Measurements from ENCODE around the gene KPNB1.

Gene KPNB1

DNA sequence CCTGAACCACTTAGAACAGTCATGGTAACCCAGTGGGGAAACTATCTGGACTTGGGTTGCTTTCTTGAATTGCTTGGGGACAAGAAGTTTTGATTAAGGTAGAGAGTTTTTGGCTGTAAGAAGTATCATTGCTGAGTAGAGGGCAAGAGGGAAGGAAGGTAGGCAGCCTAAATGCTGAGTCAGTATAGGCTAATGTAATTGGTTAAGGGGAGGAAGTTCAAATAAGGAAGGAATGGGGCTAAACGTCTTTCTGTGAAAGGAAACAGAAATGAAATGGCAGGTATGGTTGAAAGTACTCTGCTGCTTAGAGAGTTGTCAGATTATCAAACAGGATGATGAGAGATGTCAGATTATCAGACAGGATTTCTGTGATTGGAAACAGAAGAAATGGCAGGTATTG is 20.3 kb downstream of the KPNB1 start:
- TF ChIP-seq, protein P1, sequence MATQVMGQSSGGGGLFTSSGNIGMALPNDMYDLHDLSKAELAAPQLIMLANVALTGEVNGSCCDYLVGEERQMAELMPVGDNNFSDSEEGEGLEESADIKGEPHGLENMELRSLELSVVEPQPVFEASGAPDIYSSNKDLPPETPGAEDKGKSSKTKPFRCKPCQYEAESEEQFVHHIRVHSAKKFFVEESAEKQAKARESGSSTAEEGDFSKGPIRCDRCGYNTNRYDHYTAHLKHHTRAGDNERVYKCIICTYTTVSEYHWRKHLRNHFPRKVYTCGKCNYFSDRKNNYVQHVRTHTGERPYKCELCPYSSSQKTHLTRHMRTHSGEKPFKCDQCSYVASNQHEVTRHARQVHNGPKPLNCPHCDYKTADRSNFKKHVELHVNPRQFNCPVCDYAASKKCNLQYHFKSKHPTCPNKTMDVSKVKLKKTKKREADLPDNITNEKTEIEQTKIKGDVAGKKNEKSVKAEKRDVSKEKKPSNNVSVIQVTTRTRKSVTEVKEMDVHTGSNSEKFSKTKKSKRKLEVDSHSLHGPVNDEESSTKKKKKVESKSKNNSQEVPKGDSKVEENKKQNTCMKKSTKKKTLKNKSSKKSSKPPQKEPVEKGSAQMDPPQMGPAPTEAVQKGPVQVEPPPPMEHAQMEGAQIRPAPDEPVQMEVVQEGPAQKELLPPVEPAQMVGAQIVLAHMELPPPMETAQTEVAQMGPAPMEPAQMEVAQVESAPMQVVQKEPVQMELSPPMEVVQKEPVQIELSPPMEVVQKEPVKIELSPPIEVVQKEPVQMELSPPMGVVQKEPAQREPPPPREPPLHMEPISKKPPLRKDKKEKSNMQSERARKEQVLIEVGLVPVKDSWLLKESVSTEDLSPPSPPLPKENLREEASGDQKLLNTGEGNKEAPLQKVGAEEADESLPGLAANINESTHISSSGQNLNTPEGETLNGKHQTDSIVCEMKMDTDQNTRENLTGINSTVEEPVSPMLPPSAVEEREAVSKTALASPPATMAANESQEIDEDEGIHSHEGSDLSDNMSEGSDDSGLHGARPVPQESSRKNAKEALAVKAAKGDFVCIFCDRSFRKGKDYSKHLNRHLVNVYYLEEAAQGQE (IDR thresholded peaks at IDR 0.05; ENCODE audit: insufficient replicate concordance, low read depth), result no peak
- peak; percentile 62; the same call in 1 of the 2 replicates for TF ChIP-seq SPI1 (IDR thresholded peaks at IDR 0.05; ENCODE audit: borderline replicate concordance, low read depth)
- peak in 1 of 2 experiments; percentile 48 for DNase-seq (ENCODE audit: low read depth in 1 of 2, low spot score in 1 of 2)
- Histone ChIP-seq H3K27ac (replicated peaks) (peak overlapping the region; percentile 42), H3K4me3 (replicated peaks; ENCODE audit: insufficient read depth, low read length) (no peak overlapping the region), H3K27me3 (ENCODE audit: insufficient read depth, poor library complexity, severe bottlenecking) (no peaks in the 10 kb centered on the region)

DNA sequence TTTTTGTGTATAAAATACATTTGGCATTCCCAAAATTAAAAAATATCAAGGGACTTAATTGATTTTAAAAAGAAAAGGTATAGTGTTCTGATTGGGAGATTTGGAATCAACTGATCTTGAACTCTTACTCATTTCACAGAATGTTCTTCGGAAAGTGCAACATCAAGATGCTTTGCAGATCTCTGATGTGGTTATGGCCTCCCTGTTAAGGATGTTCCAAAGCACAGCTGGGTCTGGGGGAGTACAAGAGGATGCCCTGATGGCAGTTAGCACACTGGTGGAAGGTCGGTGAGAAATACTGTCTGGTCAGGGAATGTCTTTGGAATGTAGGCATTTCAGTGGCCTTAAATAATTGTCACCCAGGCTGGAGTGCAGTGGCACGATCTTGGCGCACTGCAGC is 24.8 kb downstream of the KPNB1 start:
- Histone ChIP-seq H3K4me3 (replicated peaks; ENCODE audit: insufficient read depth, low read length) (no peak overlapping the region), H3K27ac (replicated peaks) (no peak overlapping the region), H3K27me3 (ENCODE audit: insufficient read depth, poor library complexity, severe bottlenecking) (no peaks in the 10 kb centered on the region)
- TF ChIP-seq, protein P2, sequence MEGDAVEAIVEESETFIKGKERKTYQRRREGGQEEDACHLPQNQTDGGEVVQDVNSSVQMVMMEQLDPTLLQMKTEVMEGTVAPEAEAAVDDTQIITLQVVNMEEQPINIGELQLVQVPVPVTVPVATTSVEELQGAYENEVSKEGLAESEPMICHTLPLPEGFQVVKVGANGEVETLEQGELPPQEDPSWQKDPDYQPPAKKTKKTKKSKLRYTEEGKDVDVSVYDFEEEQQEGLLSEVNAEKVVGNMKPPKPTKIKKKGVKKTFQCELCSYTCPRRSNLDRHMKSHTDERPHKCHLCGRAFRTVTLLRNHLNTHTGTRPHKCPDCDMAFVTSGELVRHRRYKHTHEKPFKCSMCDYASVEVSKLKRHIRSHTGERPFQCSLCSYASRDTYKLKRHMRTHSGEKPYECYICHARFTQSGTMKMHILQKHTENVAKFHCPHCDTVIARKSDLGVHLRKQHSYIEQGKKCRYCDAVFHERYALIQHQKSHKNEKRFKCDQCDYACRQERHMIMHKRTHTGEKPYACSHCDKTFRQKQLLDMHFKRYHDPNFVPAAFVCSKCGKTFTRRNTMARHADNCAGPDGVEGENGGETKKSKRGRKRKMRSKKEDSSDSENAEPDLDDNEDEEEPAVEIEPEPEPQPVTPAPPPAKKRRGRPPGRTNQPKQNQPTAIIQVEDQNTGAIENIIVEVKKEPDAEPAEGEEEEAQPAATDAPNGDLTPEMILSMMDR (IDR thresholded peaks at IDR 0.05; ENCODE audit: insufficient read depth, low read length), result no peak
- TF ChIP-seq GABPA (IDR thresholded peaks at IDR 0.05; ENCODE audit: low read depth), result no peak
- no peak for TF ChIP-seq SPI1 (IDR thresholded peaks at IDR 0.05; ENCODE audit: borderline replicate concordance, low read depth)
- TF ChIP-seq POLR2AphosphoS5 (IDR thresholded peaks at IDR 0.05; ENCODE audit: low read depth), result no peak
- TF ChIP-seq, protein P1 (IDR thresholded peaks at IDR 0.05; ENCODE audit: insufficient replicate concordance, low read depth), result no peak
- no peak for DNase-seq (ENCODE audit: low read depth in 1 of 2, low spot score in 1 of 2)

DNA sequence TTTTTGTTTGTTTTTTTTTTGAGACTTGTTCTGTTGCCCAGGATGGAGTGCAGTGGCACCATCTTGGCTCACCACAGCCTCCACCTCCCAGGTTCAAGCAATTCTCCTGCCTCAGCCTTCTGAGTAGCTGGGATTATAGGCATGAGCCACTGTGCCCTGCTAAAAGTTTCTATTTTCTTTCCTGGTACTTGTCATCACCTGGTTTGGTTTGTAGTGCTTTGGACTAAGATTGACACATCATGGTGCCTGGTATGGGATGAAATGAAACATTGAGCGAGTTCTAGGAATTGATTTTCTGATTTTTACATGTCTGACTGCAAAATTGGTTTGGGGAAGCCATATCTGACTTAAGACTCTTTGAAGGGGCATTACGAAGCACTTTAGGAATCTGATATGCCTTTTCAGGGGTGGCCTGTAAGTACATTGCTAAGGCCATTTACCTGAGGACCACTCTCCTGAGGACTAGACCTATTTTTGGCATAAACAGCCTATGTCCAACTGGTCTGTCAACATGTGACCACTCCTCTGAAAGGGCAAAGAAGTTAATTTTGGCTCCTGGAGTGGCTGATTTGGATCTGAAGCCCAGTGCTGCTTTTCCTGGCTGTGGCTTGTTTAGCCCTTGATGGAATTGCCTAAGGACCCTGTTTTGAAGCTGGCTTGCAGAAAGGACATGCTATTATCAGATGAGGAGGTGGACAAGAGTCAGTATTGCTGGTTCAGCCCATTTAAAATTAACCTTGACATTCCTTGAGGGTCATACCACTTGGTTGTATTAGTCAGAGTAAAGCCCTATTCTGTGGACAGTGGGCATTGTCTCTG is 25.9 kb downstream of the KPNB1 start:
- H3K27ac ChIP-seq (replicated peaks), result no peak overlapping the region
- no peak for DNase-seq (ENCODE audit: low read depth in 1 of 2, low spot score in 1 of 2)
- TF ChIP-seq GABPA (IDR thresholded peaks at IDR 0.05; ENCODE audit: low read depth) (no peak), POLR2AphosphoS5 (IDR thresholded peaks at IDR 0.05; ENCODE audit: low read depth) (no peak), SPI1 (IDR thresholded peaks at IDR 0.05; ENCODE audit: borderline replicate concordance, low read depth) (no peak)
- TF ChIP-seq, protein P1 (IDR thresholded peaks at IDR 0.05; ENCODE audit: insufficient replicate concordance, low read depth), result no peak
- TF ChIP-seq, protein P2 (IDR thresholded peaks at IDR 0.05; ENCODE audit: insufficient read depth, low read length), result no peak
- no peak overlapping the region for H3K4me3 ChIP-seq (replicated peaks; ENCODE audit: insufficient read depth, low read length)
- H3K27me3 ChIP-seq (ENCODE audit: insufficient read depth, poor library complexity, severe bottlenecking), result no peaks in the 10 kb centered on the region
